GM18868 (cell line): ENCODE data around the gene POU4F1.

Experiments used
- ATAC-seq: cut with Tn5 transposase; IDR thresholded peaks from one replicate; pipeline ENCODE4 v1.9.1; 2021; ENCODE audit warnings: mild to moderate bottlenecking, moderate library complexity; ENCODE audit not compliant: unreplicated experiment

Gene POU4F1

GRCh38 chr13:78607409-78608251 lies 4.3 kb upstream of the POU4F1 start:
- no peak for ATAC-seq

GRCh38 chr13:78606471-78607408 lies 3.4 kb upstream of the POU4F1 start:
- no peak for ATAC-seq

- ATAC-seq = no peak
Measured at GRCh38 chr13:78604782-78605611, 1.6 kb upstream of the POU4F1 start.

GRCh38 chr13:78602561-78603239 lies 652 bp downstream of the POU4F1 start:
- peak; percentile 16 for ATAC-seq

GRCh38 chr13:78601874-78602560 lies 1.3 kb downstream of the POU4F1 start:
- ATAC-seq = no peak

- ATAC-seq = no peak
Measured at GRCh38 chr13:78601124-78601873, 2.1 kb downstream of the POU4F1 start.

GRCh38 chr13:78600280-78600883 lies 3.0 kb downstream of the POU4F1 start:
- ATAC-seq = no peak

GRCh38 chr13:78599645-78600279 lies 3.6 kb downstream of the POU4F1 start:
- no peak for ATAC-seq

GRCh38 chr13:78598966-78599644 lies 4.2 kb downstream of the POU4F1 start:
- no peak for ATAC-seq

GRCh38 chr13:78598116-78598781 lies 5.1 kb downstream of the POU4F1 start:
- no peak for ATAC-seq

- no peak for ATAC-seq
Measured at GRCh38 chr13:78597602-78597932, 5.8 kb downstream of the POU4F1 start.

- no peak for ATAC-seq
Measured at GRCh38 chr13:78596736-78597601, 6.4 kb downstream of the POU4F1 start.

GRCh38 chr13:78596399-78596735 lies 7.0 kb downstream of the POU4F1 start:
- peak; percentile 13 for ATAC-seq

GRCh38 chr13:78595495-78596398 lies 7.6 kb downstream of the POU4F1 start:
- ATAC-seq = peak; percentile 85

GRCh38 chr13:78594456-78594975 lies 8.8 kb downstream of the POU4F1 start:
- no peak for ATAC-seq
